Brain pericyte (primary cell): ENCODE results near the gene TMCO2.
"Not testable (repeated sequence)": the region's sequence is repeated elsewhere in the genome, so short reads cannot be mapped to it uniquely, and the experiment has no call there.

Experiments
- DNase-seq: peaks from one replicate; pipeline ENCODE4 v3.0.0-alpha.2; 2012; ENCODE audit warnings: low read depth, low spot score

The TMCO2 gene

DNA sequence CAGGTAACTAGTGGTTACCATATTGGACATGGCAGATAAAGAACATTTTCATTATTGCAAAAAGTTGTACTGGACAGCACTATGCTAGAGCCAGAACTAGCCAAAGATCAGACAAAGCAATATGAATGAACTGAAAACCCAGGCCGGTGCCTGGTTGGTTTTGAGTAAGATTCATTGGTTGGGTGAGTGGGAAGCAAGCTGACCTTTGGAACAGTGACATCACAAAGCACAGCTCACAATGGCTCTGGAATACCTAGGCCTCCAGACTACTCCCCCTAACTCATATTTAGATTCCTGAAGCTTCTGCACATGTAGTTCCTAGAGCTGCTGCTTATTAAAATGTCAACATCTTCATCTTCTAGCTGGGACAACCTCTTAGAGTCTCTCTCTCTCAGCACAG is at the start of gene TMCO2:
Gene TMCO2, plus strand, starts transcription at position 283 of the 400 bp plus-strand sequence. Its CDS starts 57 bp downstream, at position 340.
- no peak for DNase-seq

DNA sequence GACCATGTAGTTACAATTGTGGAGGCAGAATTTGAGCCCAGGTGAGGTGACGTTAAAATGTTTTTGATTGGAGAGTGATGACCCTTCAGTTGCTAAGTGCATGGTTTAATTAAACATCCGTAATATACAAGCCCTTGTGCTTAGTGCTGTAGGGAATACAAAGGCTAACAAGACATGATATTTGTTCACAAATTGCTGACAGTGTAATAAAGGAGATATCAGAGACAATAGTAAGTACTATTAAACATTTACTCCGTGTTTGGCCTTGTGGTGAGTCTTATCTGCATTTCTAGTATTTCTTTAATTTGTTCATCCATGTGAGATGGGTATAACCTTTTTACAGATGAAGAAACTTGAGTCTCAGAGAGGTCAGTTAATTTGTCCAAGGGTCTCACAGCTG is 48.6 kb upstream of the TMCO2 start:
- DNase-seq: no peak

DNA sequence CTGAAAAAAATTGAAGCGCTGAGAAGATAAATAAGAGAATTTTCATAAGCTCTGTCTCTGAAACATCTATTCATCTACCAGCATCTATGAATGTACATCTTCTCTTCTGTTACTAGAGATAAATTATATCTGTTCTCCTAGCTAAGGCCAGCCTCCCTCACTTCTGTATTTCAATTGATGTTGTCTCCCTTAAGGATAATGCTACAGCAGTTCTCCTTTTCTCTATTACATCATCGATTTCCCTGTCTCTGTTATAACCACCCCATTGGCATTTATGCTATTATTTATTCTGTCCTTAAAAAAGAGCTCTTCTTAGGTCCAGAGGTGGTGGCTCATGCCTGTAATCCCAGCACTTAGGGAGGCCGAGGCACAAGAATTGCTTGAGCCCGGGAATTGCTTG is 42.9 kb upstream of the TMCO2 start:
- DNase-seq: no peak

DNA sequence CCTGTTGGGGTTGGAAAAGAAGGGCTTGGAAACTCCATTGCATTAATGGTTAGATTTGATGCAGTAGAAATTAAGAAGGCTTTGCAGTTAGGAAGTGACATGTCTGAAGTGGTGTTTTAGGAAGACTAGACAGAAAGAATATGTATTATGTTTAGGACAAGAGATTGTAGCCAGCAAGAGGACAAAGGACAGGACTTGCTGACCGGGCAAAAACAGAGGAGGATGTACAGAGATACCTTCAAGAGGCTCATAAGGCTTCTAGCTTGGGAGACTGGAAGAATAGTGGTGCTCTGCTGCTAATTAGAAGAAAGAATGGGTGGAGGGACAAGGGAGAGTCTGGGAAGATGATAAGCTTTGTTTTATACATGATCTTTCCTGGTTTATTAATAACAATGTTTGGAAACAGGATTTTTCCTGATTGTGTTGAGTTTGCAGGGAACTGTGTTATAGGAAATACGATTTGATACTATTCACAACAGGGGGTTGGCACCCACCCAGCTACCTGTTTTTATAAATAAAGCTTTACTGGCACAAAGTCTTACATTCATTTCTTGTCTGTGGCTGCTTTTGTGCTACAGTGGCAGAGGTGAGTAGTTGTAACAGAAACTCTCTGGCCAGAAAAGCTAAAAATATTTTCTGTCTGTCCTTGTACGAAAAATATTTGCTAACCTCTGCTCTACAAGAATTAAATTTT is 37.1 kb upstream of the TMCO2 start:
- DNase-seq: no peak

DNA sequence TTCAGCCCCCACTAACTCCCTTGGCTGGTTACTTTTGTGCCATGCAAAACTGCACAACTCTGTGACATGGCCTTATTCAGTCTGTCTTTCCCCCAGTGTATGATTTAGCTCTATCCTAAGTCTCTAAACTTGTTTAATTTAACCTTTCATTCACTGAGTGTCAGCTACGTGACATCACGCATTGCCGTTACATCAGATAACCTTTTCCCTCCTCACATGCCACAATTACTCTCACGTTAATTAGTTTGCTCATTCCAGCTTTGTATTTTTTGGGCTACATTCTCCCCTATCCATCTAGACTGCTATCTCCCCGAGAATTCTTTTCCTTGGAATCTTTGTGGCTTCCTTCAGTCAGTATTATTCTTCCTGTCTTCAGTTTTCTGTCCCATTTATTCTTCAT is 29.4 kb upstream of the TMCO2 start:
- DNase-seq: no peak

DNA sequence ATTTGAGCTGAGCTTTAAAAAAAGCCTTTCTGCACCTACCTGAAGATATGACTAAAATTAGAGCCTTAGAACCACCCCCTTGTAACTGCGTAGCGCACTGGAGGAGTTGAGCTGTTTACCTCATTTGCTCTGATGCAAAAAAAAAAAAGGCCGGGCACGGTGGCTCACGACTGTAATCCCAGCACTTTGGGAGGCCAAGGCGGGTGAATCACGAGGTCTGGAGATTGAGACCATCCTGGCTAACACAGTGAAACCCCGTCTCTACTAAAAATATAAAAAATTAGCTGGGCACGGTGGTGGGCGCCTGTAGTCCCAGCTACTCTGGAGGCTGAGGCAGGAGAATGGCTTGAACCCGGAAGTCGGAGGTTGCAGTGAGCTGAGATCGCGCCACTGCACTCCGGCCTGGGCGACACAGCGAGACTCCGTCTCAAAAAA is 26.2 kb upstream of the TMCO2 start:
- not testable (repeated sequence) for DNase-seq

DNA sequence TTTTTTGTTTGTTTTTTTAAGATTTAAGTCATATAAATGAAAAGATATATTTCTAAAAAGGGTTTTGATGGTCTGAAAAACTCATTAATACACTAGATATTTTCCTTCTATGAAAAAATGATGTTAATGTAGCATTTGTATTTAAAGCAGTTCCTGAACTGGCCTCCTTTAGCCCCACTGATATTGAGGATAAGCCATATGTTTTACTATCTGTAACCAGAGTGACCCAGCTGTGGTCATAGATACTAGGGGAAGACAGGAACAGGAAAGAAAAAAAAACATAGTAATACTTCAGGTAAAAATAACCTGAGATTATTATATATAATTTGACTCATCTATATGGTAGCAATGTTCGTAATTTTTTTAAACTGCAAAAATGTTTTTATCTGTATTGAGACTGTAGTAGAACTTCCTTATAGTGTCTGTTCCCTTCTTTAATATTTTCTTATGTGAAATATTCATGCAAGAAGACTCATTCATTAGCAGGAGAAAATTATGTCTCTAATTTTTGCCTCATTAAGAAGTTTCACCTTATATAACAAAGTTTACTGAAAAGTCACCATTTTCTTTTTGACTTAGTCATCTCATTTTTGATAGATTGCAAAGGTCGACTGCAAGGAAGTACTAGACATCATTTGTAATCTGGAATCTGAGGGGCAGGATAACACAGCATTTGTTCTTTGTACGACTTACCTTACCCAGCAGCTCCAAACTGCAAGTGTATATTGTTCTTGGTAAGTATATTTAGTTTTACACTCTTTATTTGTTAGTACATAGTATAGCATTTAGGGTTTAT is 25.6 kb upstream of the TMCO2 start:
- no peak for DNase-seq

DNA sequence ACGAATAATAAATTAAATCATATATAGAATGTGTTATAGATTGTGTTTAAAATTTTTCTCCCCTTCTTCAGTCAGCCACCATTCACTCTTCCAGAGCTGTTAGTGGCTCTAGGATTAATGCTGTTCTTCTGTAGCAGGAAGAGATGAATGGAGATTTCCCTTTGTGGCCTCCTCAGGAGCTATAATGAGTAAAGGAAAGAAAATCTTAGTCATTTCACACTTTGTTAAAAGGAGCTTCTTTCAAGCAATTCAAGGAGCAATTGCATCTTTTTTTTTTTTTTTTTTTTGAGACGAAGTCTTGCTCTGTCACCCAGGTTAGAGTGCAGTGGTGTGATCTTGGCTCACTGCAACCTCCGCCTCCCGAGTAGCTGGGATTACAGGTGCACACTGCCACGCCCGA is 23.7 kb upstream of the TMCO2 start:
- DNase-seq: no peak

DNA sequence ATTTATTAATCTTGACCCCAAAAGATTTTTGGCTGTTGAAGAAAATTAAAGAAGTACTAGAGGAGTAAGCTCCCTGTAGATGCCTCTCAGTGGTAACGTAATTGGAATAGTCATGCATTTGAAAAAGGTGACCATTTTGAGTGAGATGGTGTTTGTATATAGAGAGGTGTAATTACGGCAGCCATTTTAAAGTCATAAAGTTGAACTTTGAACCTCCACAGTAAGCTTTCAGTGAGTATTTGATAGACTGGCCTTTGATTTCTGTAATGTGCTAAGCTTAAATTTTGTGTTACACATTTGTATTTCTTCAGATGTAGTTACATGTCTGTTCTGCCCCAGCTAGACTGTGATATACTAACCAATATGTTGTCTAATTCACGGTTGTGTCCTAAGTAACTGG is 21.5 kb upstream of the TMCO2 start:
- DNase-seq: no peak

DNA sequence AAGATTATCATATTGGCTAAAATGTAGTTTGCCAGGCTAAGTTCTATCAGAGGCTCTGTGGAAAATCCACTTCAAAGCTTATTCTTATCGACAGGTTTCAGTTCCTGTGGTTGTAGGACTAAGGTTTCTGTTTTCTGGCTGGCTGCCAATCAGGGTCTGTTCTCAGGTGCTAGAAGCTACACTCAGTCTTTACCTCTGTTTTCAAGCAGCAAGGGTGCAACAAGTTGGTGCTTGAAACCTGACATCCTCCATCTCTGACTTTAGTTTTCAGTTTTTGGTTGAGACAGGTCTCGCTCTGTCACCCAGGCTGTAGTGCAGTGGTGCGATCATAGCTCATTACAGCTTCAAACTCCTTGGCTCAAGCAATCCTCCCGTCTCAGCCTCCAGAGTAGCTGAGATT is 15.3 kb upstream of the TMCO2 start:
- no peak for DNase-seq

DNA sequence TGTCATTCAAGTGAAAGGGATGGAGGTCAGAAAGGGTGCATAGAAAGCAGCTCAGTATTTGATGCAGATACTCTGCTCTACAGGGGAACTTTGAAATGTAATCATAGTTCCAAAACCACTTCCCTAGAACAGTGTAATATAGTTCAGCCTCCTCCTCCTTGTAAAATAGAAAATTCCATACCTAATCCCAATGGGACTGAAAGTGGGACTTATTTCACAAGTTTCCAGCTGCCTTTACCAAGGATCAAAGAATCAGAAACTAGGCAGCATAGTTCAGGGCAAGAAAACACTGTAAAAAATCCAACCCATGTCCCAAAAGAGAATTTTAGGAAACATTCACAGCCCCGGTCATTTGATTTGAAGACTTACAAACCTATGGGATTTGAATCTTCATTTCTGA is 8.1 kb upstream of the TMCO2 start:
- no peak for DNase-seq

DNA sequence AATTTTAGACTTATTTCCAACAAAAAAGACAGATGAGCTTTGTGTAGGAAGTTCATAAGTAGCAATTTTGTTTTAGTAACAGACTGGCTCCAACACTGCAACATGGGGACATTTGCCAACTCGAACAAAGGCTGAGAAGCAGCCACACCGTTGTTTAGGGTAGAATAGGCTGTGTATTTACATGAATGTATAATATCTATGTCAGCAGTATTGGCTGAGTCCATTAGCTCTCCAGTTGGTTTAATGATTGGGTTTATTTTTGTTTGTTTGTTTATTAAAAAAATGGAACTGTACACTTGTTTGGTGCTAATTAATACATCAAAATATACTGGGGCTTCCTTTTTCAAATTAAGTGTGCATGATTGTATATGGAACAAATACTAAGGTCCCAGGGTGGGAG is 7.3 kb upstream of the TMCO2 start:
- no peak for DNase-seq

DNA sequence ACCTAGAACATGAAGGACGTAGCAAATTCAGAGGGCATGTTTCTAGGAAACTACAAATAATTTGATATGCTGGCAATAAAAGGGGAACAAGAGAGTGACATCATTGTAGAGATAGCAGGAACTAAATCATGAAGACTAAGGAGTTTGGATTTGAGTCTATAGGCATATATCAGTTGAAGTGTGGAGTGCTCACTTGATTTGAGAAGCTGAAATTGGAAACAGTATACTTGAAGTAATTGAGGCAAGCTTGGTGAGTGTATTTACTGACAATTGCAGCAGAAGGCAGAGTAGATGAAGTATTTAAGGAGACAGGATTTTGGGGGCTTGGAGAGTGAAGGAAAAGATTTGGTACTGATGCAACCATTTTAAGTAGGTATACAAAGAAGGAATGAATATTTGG is 6.4 kb upstream of the TMCO2 start:
- DNase-seq: no peak

DNA sequence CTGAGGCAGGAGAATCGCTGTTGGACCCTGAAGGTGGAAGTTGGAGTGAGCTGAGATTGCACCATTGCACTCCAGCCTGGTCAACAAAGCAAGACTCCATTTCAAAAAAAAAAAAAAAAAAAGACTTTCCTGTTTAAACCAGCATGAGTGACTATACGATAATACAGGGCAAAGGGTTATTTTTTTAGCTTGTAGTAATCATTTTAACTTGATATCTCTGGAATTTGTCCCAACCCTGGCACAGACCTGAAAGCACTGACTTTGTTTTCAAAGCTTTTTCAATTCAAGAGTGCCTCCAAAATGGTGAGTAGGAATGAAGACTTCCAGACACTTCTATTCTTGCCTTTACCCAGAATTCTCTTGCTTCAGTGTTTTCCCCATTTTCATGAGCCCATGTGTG is 4.4 kb upstream of the TMCO2 start:
- no peak for DNase-seq

DNA sequence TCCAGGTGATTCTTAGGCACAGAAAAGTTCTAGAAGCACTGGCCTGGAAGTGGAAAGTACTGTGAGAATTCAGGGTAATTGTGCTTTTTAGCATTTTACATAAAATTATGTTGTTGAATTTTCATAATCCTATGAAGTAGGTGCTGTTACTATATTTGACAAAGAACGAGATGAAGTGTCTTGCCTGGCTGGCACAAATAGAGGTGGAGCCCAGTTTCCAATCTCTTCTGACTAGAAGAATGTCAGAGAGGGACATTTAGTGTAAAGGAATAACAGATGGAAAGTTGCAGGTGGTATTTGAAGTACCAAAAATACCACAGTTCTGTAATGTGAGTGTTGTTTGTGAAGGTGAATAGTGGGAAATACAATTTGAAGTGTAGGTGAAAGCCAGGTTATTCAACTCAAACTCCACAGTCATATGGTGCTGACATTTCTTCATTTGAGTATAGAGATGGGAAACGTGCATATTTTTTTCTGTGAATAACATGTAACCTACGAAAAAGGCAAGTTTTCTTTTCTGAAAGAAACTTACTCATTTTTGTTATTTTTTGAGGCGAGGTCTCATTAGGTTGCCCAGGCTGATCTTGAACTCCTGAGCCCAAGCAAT is 3.5 kb upstream of the TMCO2 start:
- DNase-seq: no peak

DNA sequence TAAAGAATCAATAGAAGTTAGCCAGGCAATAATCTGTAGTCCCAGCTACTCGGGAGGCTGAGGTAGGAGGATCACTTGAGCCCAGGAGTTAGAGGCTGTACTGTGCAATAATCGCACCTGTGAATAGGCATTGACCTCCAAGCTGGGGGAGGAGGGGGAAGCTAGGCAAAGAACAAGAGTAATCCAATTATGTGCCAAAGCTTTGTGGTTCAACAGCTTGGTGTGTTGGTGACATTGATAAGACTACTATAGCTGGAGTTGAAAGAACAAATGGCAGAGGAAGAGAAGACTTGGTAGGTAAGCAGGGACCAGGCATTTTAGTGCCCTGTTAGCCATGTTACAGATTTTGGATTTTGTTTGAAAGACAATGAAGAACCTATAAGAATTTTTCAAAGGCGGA is 2.1 kb upstream of the TMCO2 start:
- DNase-seq: no peak

DNA sequence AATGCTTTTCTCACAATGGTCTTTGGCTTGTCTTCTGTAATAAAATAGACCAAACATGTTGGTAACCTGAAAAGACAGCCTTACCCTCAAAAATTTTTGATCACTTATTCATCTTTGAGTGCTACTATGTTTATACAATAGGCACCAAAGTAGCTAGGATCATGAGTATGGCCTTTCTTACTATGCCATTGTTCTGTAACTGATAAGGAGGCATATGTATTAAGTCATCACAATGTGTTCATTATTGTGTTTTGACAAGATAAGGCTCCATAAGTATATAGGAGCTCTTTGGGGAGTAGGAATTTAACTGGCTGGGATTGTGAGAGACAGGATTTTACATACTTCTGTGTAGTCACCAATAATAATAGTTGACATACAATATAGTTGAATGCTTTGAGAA is 675 bp downstream of the TMCO2 start:
- no peak for DNase-seq

DNA sequence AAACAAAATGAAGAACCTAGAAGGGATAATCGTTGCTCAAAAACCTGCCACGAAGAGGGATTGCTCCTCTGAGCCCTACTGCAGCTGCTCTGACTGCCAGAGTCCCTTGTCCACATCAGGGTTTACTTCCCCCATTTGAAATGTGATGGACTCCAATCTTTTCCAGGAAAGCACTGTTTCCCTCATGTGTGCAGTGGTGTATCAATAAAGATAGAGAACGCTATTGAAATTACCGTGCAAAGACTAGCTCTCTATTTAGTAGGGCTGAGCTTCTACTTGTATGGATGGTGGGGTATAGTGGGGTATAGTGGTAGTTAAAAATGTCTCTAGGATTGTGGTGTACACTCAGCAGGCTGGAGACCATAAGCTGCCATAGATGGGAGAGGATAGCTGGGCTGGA is 3.7 kb downstream of the TMCO2 start:
- DNase-seq: no peak

DNA sequence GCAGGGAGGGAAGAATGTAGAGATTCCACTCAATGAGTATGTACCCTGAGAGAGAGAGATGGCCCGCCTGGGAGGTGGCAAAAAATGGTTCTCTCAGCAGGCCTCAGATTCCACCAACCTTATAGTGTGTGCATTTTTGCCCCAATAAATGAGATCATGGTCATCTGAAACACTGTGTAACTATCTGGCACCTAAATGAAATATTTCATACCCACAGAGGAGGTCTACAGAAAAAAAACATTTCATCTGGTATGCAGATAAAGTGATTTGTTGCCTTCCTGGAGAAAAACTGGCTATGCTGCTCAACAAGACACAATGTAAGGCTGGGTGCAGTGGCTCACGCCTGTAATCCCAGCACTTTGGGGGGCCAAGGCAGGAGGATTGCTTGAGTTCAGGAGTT is 4.9 kb downstream of the TMCO2 start:
- DNase-seq: no peak

DNA sequence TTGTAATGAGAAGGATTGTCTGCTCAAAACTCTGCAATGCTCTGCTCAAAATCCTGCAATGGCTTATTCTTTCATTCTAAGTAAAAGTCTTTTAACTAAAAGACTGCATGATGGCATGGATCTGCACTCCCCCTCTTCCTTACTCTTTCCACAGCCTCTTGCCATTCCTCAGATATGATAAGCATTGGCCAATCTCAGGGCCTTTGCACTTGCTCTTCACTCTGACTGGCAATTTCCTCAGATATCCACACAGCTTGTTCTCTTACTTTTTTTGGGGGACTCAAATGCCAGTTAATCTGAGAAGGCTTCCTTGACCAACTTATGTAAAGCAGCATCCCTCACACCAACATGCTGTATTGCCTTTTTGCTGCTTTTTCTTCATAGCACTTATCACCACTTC is 7.5 kb downstream of the TMCO2 start:
- no peak for DNase-seq

DNA sequence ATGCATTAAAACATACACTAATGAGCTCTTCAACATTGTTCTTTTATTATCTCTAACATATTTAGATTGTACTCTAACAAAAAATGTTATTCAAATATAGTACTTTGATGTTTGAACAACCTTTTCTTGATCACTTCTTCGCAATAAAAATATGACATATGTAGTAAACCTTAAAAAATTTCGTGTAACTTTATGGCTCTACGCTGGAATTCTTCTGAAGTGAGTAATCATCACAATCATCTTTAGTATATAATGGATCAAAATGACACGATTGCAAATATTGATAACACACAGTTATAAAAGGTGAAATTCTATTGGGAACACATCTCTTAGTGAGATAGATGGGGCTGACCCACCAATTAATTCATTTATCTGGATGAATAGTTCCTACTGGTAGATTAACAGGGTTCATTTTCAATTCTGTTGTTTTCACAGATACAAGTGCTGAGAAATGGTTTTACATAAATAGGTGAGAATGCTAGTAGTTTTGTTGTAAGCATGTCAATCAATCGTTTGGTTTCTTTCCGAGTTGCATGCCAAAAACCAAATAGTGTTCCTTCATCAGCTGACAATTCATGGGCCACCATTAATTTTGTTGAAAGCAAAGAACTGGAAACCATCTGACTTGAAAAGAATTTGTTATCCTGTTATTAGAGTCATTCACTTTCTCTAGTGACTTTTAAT is 8.8 kb downstream of the TMCO2 start:
- DNase-seq: no peak

DNA sequence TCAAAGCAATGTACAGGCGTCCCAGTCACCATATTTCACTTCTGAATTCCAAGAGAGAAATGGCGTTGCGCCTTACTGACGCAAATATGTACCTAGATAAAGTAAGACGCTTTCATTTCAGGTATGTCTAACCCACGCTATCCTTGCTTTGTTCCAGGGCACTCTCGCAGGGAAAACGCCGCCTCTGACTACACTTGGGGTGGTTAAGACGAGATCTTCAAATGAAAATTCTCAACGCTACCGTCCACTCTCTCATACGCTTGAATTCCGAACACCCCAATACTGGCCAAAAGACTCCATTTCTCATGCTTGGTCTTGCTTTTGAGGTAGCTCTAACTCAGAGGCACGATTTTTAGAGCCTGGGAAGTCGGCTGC is 9.6 kb downstream of the TMCO2 start:
- no peak for DNase-seq
